ENCODE data around the gene KIF1A.
"Not testable (repeated sequence)": the region's sequence is repeated elsewhere in the genome, so short reads cannot be mapped to it uniquely, and the experiment has no call there.

Gene KIF1A

DNA sequence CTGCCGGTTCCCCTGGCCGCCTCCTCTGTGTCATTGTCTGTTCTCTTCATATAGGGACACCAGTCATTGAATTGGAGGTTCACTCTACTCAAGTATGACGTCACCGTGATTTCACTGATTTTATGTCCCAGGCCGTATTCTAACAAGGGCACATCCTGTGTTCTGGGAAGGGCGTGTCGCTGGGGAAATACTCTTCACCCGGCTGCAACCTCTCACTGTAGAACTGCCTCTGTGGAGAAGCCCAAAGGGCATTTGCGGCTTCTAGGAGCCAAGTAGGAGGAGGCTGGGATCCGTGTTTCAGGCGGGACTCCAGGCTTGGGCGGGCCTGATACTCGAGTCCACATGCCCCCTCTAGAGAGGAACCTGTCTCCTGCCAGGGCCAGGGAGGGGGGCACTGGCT, 123.5 kb downstream of the KIF1A start:
- H3K27me3 ChIP-seq (ENCODE audit: insufficient read depth, poor library complexity, severe bottlenecking); DNase-seq (ENCODE audit: low read depth in 1 of 2, low spot score in 1 of 2); H3K4me3 ChIP-seq (replicated peaks; ENCODE audit: insufficient read depth, low read length); H3K27ac ChIP-seq (replicated peaks): not testable (repeated sequence)

DNA sequence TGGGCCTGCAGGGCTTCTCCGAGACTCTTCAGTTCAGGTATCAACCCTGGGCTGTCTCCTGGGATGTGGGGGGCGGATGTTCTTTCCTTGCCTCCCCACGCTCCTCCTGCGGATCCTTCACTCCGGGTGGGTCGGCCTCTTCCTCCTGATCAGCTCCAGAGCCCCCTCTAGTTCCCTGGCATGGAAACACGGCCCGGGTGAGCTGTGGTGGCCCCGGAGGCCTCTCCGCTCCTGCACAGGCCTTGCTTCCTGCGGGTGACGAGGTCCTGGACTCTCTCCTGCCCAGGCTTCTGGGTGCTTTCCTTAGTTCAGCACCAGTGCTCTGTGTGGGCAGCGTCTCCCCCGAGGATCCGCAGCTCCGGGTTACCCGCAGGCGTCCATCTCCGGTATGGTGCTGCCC, 124.4 kb downstream of the KIF1A start:
- H3K27me3 ChIP-seq (ENCODE audit: insufficient read depth, poor library complexity, severe bottlenecking); H3K27ac ChIP-seq (replicated peaks); H3K4me3 ChIP-seq (replicated peaks; ENCODE audit: insufficient read depth, low read length); DNase-seq (ENCODE audit: low read depth in 1 of 2, low spot score in 1 of 2): not testable (repeated sequence)

DNA sequence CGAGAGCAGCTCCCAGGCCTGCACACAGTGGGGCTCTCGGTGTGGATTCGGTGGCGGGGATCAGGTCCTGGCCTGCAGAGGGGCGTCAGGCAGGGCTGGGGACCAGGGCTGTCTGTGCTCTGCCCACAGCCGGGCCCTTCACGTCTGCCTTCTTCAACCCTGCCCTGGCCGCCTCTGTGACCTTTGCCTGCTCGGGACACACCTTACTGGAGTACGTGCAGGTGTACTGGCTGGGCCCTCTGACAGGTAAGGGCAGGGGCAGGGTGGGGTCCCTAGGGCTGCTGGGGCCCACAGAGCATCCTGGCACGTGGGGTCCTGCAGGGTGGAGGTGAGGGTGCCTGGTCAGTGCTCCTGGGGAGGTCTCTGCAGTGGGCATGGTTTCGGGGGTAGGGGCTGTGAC, 125.7 kb downstream of the KIF1A start:
- not testable (repeated sequence) for H3K27me3 ChIP-seq (ENCODE audit: insufficient read depth, poor library complexity, severe bottlenecking); H3K4me3 ChIP-seq (replicated peaks; ENCODE audit: insufficient read depth, low read length); H3K27ac ChIP-seq (replicated peaks); DNase-seq (ENCODE audit: low read depth in 1 of 2, low spot score in 1 of 2)

DNA sequence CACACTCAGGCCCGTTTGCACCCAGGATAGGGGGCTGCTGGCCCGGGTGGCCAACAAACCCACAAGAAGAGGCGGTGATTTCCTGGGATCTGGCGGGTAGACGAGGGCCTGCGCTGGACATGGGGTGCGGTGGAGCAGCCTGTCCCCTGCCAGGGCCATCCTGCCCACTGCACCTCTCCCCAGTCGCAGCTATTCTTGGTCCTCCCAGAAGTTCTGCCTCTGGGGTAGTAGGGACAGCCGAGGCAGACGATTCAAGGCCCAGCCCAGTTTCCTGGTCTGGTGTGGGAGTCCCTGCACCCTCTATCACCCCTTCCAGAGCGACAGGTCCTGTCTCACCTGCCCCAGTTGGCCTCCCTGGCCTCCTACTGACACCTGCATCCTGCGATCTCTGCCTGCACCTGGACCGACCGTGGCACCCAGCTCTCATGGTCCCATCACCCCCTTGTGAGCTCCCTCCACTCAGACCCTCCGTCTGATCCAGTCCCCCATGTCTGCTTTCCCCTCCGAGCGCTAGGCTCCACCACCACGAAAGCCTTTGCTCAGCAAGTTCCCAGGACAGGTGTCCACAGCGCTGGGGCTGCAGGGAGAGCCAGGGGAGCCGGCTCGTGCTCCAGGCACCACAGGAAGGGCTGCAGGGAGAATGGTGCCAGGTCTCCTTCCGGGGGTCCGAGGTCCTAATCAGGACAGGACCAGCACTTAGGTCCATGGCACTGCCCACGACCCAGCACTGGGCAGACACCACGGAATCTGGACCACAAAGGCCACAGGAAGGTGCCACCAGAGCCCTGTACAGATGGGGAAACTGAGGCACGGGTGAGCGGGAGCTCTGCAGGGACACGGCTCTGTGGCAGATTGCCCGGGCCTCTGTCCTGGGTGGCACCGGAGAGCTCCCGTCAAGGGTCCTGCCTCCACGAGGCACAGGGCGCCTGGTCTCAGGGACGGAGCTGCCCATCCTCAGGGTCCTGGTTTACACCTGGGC, 127.1 kb downstream of the KIF1A start:
- H3K27me3 ChIP-seq (ENCODE audit: insufficient read depth, poor library complexity, severe bottlenecking); H3K4me3 ChIP-seq (replicated peaks; ENCODE audit: insufficient read depth, low read length); H3K27ac ChIP-seq (replicated peaks); DNase-seq (ENCODE audit: low read depth in 1 of 2, low spot score in 1 of 2): not testable (repeated sequence)

GRCh38 chr2:240691631-240692420, 128.2 kb downstream of the KIF1A start, which contains the start of gene AQP12A:
AQP12A (plus strand) TSS chr2:240691866; CDS start chr2:240691914, 48 bp downstream.
- H3K27me3 ChIP-seq (ENCODE audit: insufficient read depth, poor library complexity, severe bottlenecking); DNase-seq (ENCODE audit: low read depth in 1 of 2, low spot score in 1 of 2); H3K27ac ChIP-seq (replicated peaks); H3K4me3 ChIP-seq (replicated peaks; ENCODE audit: insufficient read depth, low read length): not testable (repeated sequence)

DNA sequence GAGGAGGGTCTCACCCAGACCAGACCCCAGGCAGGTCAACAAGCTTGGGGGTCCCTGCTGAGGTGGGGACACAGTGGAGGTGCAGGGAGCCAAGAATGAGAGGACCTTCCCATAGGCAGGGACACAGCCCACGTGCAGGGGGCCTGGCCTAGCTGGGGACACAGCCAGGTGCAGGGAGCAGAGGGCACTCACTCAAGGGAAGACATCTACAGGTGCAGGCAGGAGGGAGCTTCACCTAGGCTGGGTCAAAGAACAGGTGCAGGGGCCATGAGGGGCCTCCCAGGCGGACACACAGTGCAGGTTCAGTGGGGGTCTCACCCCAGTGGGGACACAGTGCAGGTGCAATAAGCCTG, 129.0 kb downstream of the KIF1A start:
- not testable (repeated sequence) for DNase-seq (ENCODE audit: low read depth in 1 of 2, low spot score in 1 of 2); H3K4me3 ChIP-seq (replicated peaks; ENCODE audit: insufficient read depth, low read length); H3K27me3 ChIP-seq (ENCODE audit: insufficient read depth, poor library complexity, severe bottlenecking); H3K27ac ChIP-seq (replicated peaks)

DNA sequence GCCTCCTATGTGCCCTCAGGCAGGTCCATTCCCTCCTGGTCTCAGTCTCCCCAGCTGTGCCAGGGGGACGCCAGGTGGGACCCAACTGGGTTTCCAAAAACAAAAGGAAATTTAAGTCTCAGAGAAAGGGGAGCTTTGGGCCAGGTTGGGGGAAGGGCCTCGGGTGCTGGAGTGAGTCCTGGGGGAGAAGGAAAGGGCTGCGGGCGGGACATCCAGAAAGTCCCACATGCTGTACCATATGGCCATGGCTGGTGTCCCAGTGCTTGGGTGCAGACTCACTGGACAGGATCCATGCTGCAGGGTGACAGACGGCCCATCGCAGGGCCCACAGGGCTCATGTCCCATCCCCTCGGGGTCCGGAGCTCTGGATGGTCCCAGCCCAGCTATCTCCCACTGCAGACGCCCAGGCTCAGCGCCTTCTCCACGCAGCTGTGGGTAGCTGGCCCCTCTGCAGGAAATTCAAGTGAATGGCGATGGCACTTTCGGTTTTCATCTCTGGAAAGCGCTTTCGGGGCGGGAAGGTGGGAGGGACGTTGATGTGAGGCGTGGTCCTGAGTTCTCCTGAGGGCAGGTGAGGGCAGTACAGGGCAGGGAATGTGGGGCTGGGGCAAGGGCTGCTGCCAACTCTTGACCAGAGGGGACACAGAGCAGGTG, 129.5 kb downstream of the KIF1A start:
- not testable (repeated sequence) for DNase-seq (ENCODE audit: low read depth in 1 of 2, low spot score in 1 of 2); H3K27me3 ChIP-seq (ENCODE audit: insufficient read depth, poor library complexity, severe bottlenecking); H3K4me3 ChIP-seq (replicated peaks; ENCODE audit: insufficient read depth, low read length); H3K27ac ChIP-seq (replicated peaks)

DNA sequence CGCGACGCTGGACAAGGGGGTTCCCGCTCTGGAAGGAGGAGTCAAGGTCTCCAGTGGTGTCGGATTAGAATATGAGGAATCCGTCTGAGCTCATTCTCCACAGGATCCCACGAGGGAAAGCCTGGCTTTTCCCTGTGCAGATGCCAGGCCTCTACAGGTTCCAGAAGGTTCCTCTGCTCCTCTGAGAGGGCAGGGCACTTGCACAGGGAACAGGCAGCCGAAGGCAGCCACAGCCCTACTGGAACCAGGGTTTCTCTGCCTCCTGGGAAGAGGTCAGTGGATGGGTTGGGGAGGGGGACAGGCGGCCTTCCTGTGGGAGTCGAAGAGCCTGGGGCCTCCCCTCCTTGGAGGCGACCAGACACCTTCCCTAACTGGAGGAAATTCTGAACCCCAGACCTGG, 130.0 kb downstream of the KIF1A start:
- no peaks in the 10 kb centered on the region for H3K27me3 ChIP-seq (ENCODE audit: insufficient read depth, poor library complexity, severe bottlenecking)
- no peak overlapping the region for H3K4me3 ChIP-seq (replicated peaks; ENCODE audit: insufficient read depth, low read length)
- no peak overlapping the region for H3K27ac ChIP-seq (replicated peaks)
- TF ChIP-seq REST (IDR thresholded peaks at IDR 0.05; ENCODE audit: insufficient replicate concordance, low read depth) (no peak), POLR2AphosphoS5 (IDR thresholded peaks at IDR 0.05; ENCODE audit: low read depth) (no peak), GABPA (IDR thresholded peaks at IDR 0.05; ENCODE audit: low read depth) (no peak), SPI1 (IDR thresholded peaks at IDR 0.05; ENCODE audit: borderline replicate concordance, low read depth) (no peak)
- TF ChIP-seq, protein P1, sequence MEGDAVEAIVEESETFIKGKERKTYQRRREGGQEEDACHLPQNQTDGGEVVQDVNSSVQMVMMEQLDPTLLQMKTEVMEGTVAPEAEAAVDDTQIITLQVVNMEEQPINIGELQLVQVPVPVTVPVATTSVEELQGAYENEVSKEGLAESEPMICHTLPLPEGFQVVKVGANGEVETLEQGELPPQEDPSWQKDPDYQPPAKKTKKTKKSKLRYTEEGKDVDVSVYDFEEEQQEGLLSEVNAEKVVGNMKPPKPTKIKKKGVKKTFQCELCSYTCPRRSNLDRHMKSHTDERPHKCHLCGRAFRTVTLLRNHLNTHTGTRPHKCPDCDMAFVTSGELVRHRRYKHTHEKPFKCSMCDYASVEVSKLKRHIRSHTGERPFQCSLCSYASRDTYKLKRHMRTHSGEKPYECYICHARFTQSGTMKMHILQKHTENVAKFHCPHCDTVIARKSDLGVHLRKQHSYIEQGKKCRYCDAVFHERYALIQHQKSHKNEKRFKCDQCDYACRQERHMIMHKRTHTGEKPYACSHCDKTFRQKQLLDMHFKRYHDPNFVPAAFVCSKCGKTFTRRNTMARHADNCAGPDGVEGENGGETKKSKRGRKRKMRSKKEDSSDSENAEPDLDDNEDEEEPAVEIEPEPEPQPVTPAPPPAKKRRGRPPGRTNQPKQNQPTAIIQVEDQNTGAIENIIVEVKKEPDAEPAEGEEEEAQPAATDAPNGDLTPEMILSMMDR (IDR thresholded peaks at IDR 0.05; ENCODE audit: insufficient read depth, low read length): no peak
- DNase-seq (ENCODE audit: low read depth in 1 of 2, low spot score in 1 of 2): no peak

All from HL-60 (cell line).